GM12878 (cell line): ENCODE results near the gene TCEANC2. TPM values are rescaled to one million over a fixed set of nuclear protein-coding genes. Genes with fewer than 3 reads are reported as not detected.

ENCODE experiments used
- EED ChIP-seq: sonication (generic); IDR thresholded peaks from 2 replicates; pipeline ENCODE4 v1.6.1; 2016; ENCODE audit warnings: antibody characterized with exemption, low read depth
- GABPA ChIP-seq: IDR thresholded peaks from 2 replicates; pipeline ENCODE4 v1.6.1; 2014; ENCODE audit warnings: antibody characterized with exemption, low read depth, mild to moderate bottlenecking, inconsistent platforms
- PBX3 ChIP-seq: IDR thresholded peaks from 2 replicates; pipeline ENCODE4 v1.6.1; 2011; ENCODE audit warnings: mild to moderate bottlenecking, low read depth, low read length, moderate library complexity; ENCODE audit not compliant: insufficient replicate concordance
- polyA plus RNA-seq, 11 experiments: library from polyadenylated mRNA; depleted of rRNA in 4 of 11; unstranded in 6 of 11; stranded (reverse) in 5 of 11; fragments of >200 nt; fragmentation: Nextera tagmentation in 4 of 11; fragmentation: Illumina TruSeq in 1 of 11; extraction: Ambion mirVana in 4 of 11; extraction: Trizol in 1 of 11; gene quantifications; 1 replicate in 1 of 11; 2 replicates in 10 of 11; pipeline versions ENCODE4 v1.2.1 to v1.2.3, GENCODE V29; 2011 to 2016; ENCODE audit warnings: inconsistent platforms in 2 of 11, missing spikeins in 2 of 11, low read depth in 1 of 11
- total RNA-seq, 4 experiments: library from RNA; depleted of rRNA in 3 of 4; stranded (reverse); fragments of >200 nt in 3 of 4; fragmentation: Illumina TruSeq in 1 of 4; extraction: Trizol in 1 of 4; gene quantifications; 2 replicates each; pipeline versions ENCODE4 v1.2.1 to v1.2.3, GENCODE V29; 2013 to 2021
- TF ChIP-seq, protein P1 (sequence below): fragments of 450-650 bp; IDR thresholded peaks from 2 replicates; pipeline ENCODE4 v1.6.1; 2016; ENCODE audit warnings: mild to moderate bottlenecking, moderate library complexity, borderline replicate concordance
- TF ChIP-seq, protein P2 (sequence below): fragments of 450-650 bp; IDR thresholded peaks from 2 replicates; pipeline ENCODE4 v1.6.1; 2016; ENCODE audit warnings: mild to moderate bottlenecking

TCEANC2 gene
- total and polyA plus RNA-seq, 10 of the 15 experiments (the other 5 are each of a cell fraction or from before 2014, with no cell fraction given): 4.4 to 13.2 (median 6.4) TPM

DNA sequence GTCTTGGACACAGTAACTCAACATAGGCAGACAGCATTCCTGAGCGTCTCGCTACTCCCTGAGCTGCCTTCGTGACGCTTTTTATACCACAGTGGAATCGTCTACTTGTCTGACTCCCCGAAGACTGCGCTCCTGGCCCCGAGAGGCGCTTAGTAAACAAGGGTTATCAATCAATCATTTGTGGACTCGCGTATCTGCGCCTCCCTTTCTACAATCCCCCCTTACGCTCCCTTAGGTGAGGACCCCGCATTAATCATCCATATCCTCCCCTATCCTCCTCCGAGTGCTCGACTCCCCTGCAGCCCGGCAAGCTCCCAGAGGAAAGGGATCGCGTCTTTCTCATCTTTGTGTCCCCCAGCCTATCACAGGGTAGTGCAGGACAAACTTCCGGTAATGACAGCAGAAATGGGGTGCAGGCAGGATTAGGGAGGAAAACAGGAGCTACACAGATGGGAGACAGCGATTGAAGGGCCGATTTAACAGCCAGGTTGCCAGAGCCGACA, 926 bp upstream of the TCEANC2 start (continued):
- TF ChIP-seq, protein P1, sequence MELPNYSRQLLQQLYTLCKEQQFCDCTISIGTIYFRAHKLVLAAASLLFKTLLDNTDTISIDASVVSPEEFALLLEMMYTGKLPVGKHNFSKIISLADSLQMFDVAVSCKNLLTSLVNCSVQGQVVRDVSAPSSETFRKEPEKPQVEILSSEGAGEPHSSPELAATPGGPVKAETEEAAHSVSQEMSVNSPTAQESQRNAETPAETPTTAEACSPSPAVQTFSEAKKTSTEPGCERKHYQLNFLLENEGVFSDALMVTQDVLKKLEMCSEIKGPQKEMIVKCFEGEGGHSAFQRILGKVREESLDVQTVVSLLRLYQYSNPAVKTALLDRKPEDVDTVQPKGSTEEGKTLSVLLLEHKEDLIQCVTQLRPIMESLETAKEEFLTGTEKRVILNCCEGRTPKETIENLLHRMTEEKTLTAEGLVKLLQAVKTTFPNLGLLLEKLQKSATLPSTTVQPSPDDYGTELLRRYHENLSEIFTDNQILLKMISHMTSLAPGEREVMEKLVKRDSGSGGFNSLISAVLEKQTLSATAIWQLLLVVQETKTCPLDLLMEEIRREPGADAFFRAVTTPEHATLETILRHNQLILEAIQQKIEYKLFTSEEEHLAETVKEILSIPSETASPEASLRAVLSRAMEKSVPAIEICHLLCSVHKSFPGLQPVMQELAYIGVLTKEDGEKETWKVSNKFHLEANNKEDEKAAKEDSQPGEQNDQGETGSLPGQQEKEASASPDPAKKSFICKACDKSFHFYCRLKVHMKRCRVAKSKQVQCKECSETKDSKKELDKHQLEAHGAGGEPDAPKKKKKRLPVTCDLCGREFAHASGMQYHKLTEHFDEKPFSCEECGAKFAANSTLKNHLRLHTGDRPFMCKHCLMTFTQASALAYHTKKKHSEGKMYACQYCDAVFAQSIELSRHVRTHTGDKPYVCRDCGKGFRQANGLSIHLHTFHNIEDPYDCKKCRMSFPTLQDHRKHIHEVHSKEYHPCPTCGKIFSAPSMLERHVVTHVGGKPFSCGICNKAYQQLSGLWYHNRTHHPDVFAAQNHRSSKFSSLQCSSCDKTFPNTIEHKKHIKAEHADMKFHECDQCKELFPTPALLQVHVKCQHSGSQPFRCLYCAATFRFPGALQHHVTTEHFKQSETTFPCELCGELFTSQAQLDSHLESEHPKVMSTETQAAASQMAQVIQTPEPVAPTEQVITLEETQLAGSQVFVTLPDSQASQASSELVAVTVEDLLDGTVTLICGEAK: no peak
- TF ChIP-seq PBX3 (peak; percentile 13), GABPA (0 out of 2 replicates have a peak, but pooled peaks have one; percentile 33), EED (0 out of 2 replicates have a peak, but pooled peaks have one; percentile 46)
- TF ChIP-seq, protein P2, sequence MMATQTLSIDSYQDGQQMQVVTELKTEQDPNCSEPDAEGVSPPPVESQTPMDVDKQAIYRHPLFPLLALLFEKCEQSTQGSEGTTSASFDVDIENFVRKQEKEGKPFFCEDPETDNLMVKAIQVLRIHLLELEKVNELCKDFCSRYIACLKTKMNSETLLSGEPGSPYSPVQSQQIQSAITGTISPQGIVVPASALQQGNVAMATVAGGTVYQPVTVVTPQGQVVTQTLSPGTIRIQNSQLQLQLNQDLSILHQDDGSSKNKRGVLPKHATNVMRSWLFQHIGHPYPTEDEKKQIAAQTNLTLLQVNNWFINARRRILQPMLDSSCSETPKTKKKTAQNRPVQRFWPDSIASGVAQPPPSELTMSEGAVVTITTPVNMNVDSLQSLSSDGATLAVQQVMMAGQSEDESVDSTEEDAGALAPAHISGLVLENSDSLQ: peak; percentile 61
